ENCODE results near the gene EIF4E2.

GRCh38 chr2:232540441-232541041, 9.9 kb upstream of the EIF4E2 start:
- TF ChIP-seq CTCF (IDR thresholded peaks at IDR 0.05; ENCODE audit: low read length) (no peak), EZH2 (IDR thresholded peaks at IDR 0.05; ENCODE audit: borderline replicate concordance, low read length) (no peak)

Measured in OCI-LY1 (cell line).